A549 (cell line): ENCODE results near the gene CTSA. TPM values are rescaled to one million over a fixed set of nuclear protein-coding genes. Genes with fewer than 3 reads are reported as not detected.

Experiments used
- ATAC-seq, 2 experiments: fragments of 200-7000 bp in 1 of 2; fragments of >200 bp in 1 of 2; cut with Nextera tagmentation in 1 of 2; cut with Tn5 transposase in 1 of 2; 3 replicates each; pipeline versions ENCODE4 v1.8.0 to v1.9.1; 2018 to 2020; ENCODE audit warnings: mild to moderate bottlenecking in 1 of 2, moderate library complexity in 1 of 2
- CTCF ChIA-PET: fragments of 300-600 bp; sonication (Branson Sonifier 250); formaldehyde crosslinking; extraction: SDS; loops from one replicate; lab custom pipeline; 2021; ENCODE audit warnings: antibody characterized with exemption, inconsistent platforms; lab: Yijun Ruan, JAX
- POLR2A ChIA-PET: fragments of 350-600 bp; formaldehyde crosslinking; extraction: SDS; loops from one replicate; lab custom pipeline; 2021; ENCODE audit warnings: antibody characterized with exemption, inconsistent platforms; lab: Yijun Ruan, JAX
- DNase-seq, 2 experiments: peaks; one replicate each; pipeline versions ENCODE4 v3.0.0 to v3.0.0-alpha.2; 2011 to 2016; ENCODE audit warnings: low read depth in 1 of 2, low spot score in 1 of 2
- FAIRE-seq: peaks from 2 replicates; lab custom pipeline; 2011; peaks lifted over from hg19 to GRCh38; lab: Jason Lieb, UNC
- H3K27ac ChIP-seq, 2 experiments: fragments of >200 bp; sonication (Bioruptor Twin); formaldehyde crosslinking; 3 replicates each; pipeline ENCODE4 v1.5.1; 2016 to 2017
- H3K4me1 ChIP-seq: fragments of >200 bp; sonication (Bioruptor Twin); formaldehyde crosslinking; 3 replicates; pipeline ENCODE4 v1.6.1; 2016
- H3K4me2 ChIP-seq: fragments of >200 bp; sonication (Bioruptor Twin); formaldehyde crosslinking; 3 replicates; pipeline ENCODE4 v1.6.1; 2016
- H3K4me3 ChIP-seq: fragments of >200 bp; sonication (Bioruptor Twin); formaldehyde crosslinking; 3 replicates; pipeline ENCODE4 v1.5.1; 2016
- H3K9me3 ChIP-seq: fragments of >200 bp; sonication (Bioruptor Twin); formaldehyde crosslinking; 3 replicates; pipeline ENCODE4 v1.6.1; 2016
- ATOH8 ChIP-seq: fragments of 250-450 bp; sonication (Bioruptor Pico); IDR thresholded peaks from 2 replicates; pipeline ENCODE4 v1.5.0; 2020; ENCODE audit warnings: low read depth, mild to moderate bottlenecking, moderate library complexity
- CBX8 ChIP-seq: fragments of 200-600 bp; sonication (generic); IDR thresholded peaks from 2 replicates; pipeline ENCODE4 v1.6.1; 2016
- CEBPB ChIP-seq, 2 experiments: fragments of >200 bp in 1 of 2; sonication (Bioruptor Twin) in 1 of 2; formaldehyde crosslinking in 1 of 2; IDR thresholded peaks; 2 replicates each; pipeline ENCODE4 v1.6.1; 2012 to 2016
- E2F6 ChIP-seq: IDR thresholded peaks from 2 replicates; pipeline ENCODE4 v1.6.1; 2012; ENCODE audit warnings: low read depth, borderline replicate concordance
- EP300 ChIP-seq, 2 experiments: fragments of >200 bp; sonication (Bioruptor Twin); formaldehyde crosslinking; IDR thresholded peaks; 2 replicates in 1 of 2; 3 replicates in 1 of 2; pipeline ENCODE4 v1.6.1; 2016 to 2017
- FOSB ChIP-seq: fragments of 250-450 bp; sonication (Bioruptor Pico); IDR thresholded peaks from 2 replicates; pipeline ENCODE4 v1.5.0; 2020; ENCODE audit warnings: mild to moderate bottlenecking, moderate library complexity
- FOSL2 ChIP-seq, 2 experiments: fragments of 450-650 bp in 1 of 2; fragments of >200 bp in 1 of 2; sonication (Bioruptor Twin) in 1 of 2; formaldehyde crosslinking; IDR thresholded peaks; 2 replicates each; pipeline versions ENCODE4 v1.5.0 to v1.6.1; 2016 to 2020; ENCODE audit warnings: mild to moderate bottlenecking in 1 of 2, moderate library complexity in 1 of 2
- GATA3 ChIP-seq: IDR thresholded peaks from 2 replicates; pipeline ENCODE4 v1.6.1; 2012; ENCODE audit warnings: borderline replicate concordance
- HDAC2 ChIP-seq: fragments of 200-600 bp; sonication (generic); IDR thresholded peaks from 2 replicates; pipeline ENCODE4 v1.6.1; 2016
- HEYL ChIP-seq: fragments of 250-450 bp; sonication (Bioruptor Pico); IDR thresholded peaks from 2 replicates; pipeline ENCODE4 v1.8.0; 2021; ENCODE audit warnings: mild to moderate bottlenecking, moderate library complexity
- HOXA7 ChIP-seq: fragments of 250-450 bp; sonication (Bioruptor Pico); IDR thresholded peaks from 2 replicates; pipeline ENCODE4 v1.5.0; 2020; ENCODE audit warnings: mild to moderate bottlenecking, moderate library complexity
- JUN ChIP-seq, 2 experiments: fragments of >200 bp; sonication (Bioruptor Twin); formaldehyde crosslinking; IDR thresholded peaks; 2 replicates in 1 of 2; 3 replicates in 1 of 2; pipeline ENCODE4 v1.6.1; 2016 to 2017
- JUNB ChIP-seq: fragments of >200 bp; sonication (Bioruptor Twin); formaldehyde crosslinking; IDR thresholded peaks from 2 replicates; pipeline ENCODE4 v1.6.1; 2016
- KDM1A ChIP-seq: fragments of 200-600 bp; sonication (generic); IDR thresholded peaks from 2 replicates; pipeline ENCODE4 v1.6.1; 2016; ENCODE audit warnings: low read depth, mild to moderate bottlenecking
- MAZ ChIP-seq: fragments of 150-350 bp; IDR thresholded peaks from 2 replicates; pipeline ENCODE4 v1.6.1; 2014; ENCODE audit warnings: antibody characterized with exemption, low read depth, low read length, borderline replicate concordance
- MYC ChIP-seq: IDR thresholded peaks from 2 replicates; pipeline ENCODE4 v1.6.1; 2012; ENCODE audit warnings: mild to moderate bottlenecking, inconsistent platforms, low read length, improper control_type of control experiment, borderline replicate concordance
- NFE2L2 ChIP-seq: fragments of 150-350 bp; conservative IDR thresholded peaks from 2 replicates; pipeline ENCODE4 v1.6.1; 2014; ENCODE audit warnings: low read length
- NR3C1 ChIP-seq: fragments of >200 bp; sonication (Bioruptor Twin); formaldehyde crosslinking; IDR thresholded peaks from 3 replicates; pipeline ENCODE4 v1.6.1; 2017
- PBX3 ChIP-seq: IDR thresholded peaks from 2 replicates; pipeline ENCODE4 v1.6.1; 2012
- RAD21 ChIP-seq, 2 experiments: fragments of >200 bp in 1 of 2; sonication (Bioruptor Twin) in 1 of 2; formaldehyde crosslinking in 1 of 2; IDR thresholded peaks in 1 of 2; conservative IDR thresholded peaks in 1 of 2; 2 replicates in 1 of 2; 3 replicates in 1 of 2; pipeline ENCODE4 v1.6.1; 2012 to 2018; ENCODE audit warnings: inconsistent platforms in 1 of 2
- RFX5 ChIP-seq: fragments of 450-650 bp; IDR thresholded peaks from 2 replicates; pipeline ENCODE4 v1.7.1; 2014; ENCODE audit warnings: antibody characterized with exemption, mild to moderate bottlenecking, moderate library complexity
- RNF2 ChIP-seq: fragments of 200-600 bp; sonication (generic); IDR thresholded peaks from 2 replicates; pipeline ENCODE4 v1.6.1; 2016; ENCODE audit warnings: low read depth, mild to moderate bottlenecking, antibody characterized with exemption, moderate library complexity, borderline replicate concordance
- SMC3 ChIP-seq: fragments of >200 bp; sonication (Bioruptor Twin); formaldehyde crosslinking; IDR thresholded peaks from 3 replicates; pipeline ENCODE4 v1.6.1; 2018; ENCODE audit warnings: inconsistent platforms
- TFCP2L1 ChIP-seq: fragments of 250-450 bp; sonication (Bioruptor Pico); IDR thresholded peaks from 2 replicates; pipeline ENCODE4 v1.5.0; 2021; ENCODE audit warnings: mild to moderate bottlenecking
- TP53 ChIP-seq: fragments of 250-450 bp; sonication (Bioruptor Pico); IDR thresholded peaks from 2 replicates; pipeline ENCODE4 v1.5.0; 2021; ENCODE audit warnings: mild to moderate bottlenecking, moderate library complexity
- ZC3H11A ChIP-seq: fragments of 450-650 bp; IDR thresholded peaks from 2 replicates; pipeline ENCODE4 v1.6.1; 2014; ENCODE audit warnings: antibody characterized with exemption, mild to moderate bottlenecking
- ZFP36 ChIP-seq: fragments of 450-650 bp; IDR thresholded peaks from 2 replicates; pipeline ENCODE4 v1.6.1; 2014; ENCODE audit warnings: borderline replicate concordance; ENCODE audit not compliant: partially characterized antibody
- WGBS: methylation state at CpG from one replicate; pipeline ENCODE4 v1.1.6; 2017; ENCODE audit errors: missing lambda C conversion rate; 5-methylcytosine and 5-hydroxymethylcytosine counted together
- polyA plus RNA-seq, 4 experiments: library from polyadenylated mRNA; depleted of rRNA in 3 of 4; stranded (reverse); fragments of >200 nt; fragmentation: RNase III in 1 of 4; extraction: RNeasy Plus Mini Kit Qiagen cat#74134 plus additional on column Dnase treatment in 1 of 4; gene quantifications; 2 replicates in 3 of 4; 3 replicates in 1 of 4; pipeline ENCODE4 v1.2.3, GENCODE V29; 2011 to 2017

CTSA gene
- polyA plus RNA-seq, 2 of the 4 experiments (the other 2 are of a cell fraction), result 53.1 to 95.6 TPM

GRCh38 chr20:45934586-45935415, 43.7 kb downstream of the CTSA start, which contains the start of gene PCIF1 (continued):
- TF ChIP-seq MAZ (peak; percentile 35; the same call in 1 of the 2 replicates), EP300 (IDR thresholded peaks at IDR 0.05) (0 out of 5 replicates have a peak, but pooled peaks of 1 of the 2 experiments have one; percentile 7), ZFP36 (no peak), TFCP2L1 (CRISPR knock-in tag) (peak; percentile 95; the same call in 1 of the 2 replicates), PBX3 (0 out of 2 replicates have a peak, but pooled peaks have one; percentile 11), ATOH8 (CRISPR knock-in tag) (no peak), GATA3 (no peak), NR3C1 (no peak), SMC3 (no peak; the same call in 2 of the 3 replicates)

GRCh38 chr20:45935416-45936046, 44.4 kb downstream of the CTSA start:
- Histone ChIP-seq H3K4me1 (peaks cover 16% of the 10 kb centered on the region), H3K9me3 (no peaks in the 10 kb centered on the region), H3K4me2 (peak overlapping the region; percentile 89), H3K27ac (peak overlapping the region; percentile 62 to 99), H3K4me3 (peak overlapping the region; percentile 78)
- ATAC-seq, result peak; percentile 23 to 37; a peak in 5 of 6 replicates
- WGBS, result 13% methylated on average over 21 of the region's 21 CpGs
- DNase-seq, result peak in 1 of 2 experiments; percentile 19
- TF ChIP-seq NR3C1 (no peak), ZC3H11A (no peak), E2F6 (no peak), NFE2L2 (no peak), FOSL2 (IDR thresholded peaks at IDR 0.05) (no peak), FOSL2 (CRISPR knock-in tag; IDR thresholded peaks at IDR 0.05) (peak; percentile 51; the same call in 1 of the 2 replicates), GATA3 (no peak), RAD21 (conservative IDR thresholded peaks at IDR 0.05 in 1 of 2, IDR thresholded peaks at IDR 0.05 in 1 of 2) (no peak), TP53 (CRISPR knock-in tag) (no peak), MYC (no peak), RFX5 (0 out of 2 replicates have a peak, but pooled peaks have one; percentile 20), HEYL (CRISPR knock-in tag) (no peak), ATOH8 (CRISPR knock-in tag) (no peak), KDM1A (no peak), CBX8 (no peak), HDAC2 (no peak), HOXA7 (CRISPR knock-in tag) (peak; percentile 21; the same call in 1 of the 2 replicates), JUN (IDR thresholded peaks at IDR 0.05) (no peak), CEBPB (IDR thresholded peaks at IDR 0.05) (no peak), PBX3 (no peak), RNF2 (no peak), SMC3 (no peak), JUNB (no peak), FOSB (CRISPR knock-in tag) (no peak)
- CTCF ChIA-PET, result interaction anchor here (3.2 kb wide), 1 partner anchor 27 kb away, joined by 18 read pairs; no protein-coding TSS in a partner anchor
- FAIRE-seq, result no peak
- POLR2A ChIA-PET, result interaction anchor here (0.6 to 3.2 kb wide), 20 partner anchors 9 to 759 kb away, joined by 3 to 31 read pairs (median 5); partner anchors contain the start of genes CTSA, NEURL2, SNX21 and ZNF335
